Measurements from ENCODE around the gene FSTL3.

GRCh38 chr19:647566-648284 is 28.5 kb upstream of the FSTL3 start:
- TF ChIP-seq CTCF (IDR thresholded peaks at IDR 0.05) (no peak), POLR2A (IDR thresholded peaks at IDR 0.05) (no peak), EP300 (IDR thresholded peaks at IDR 0.05) (no peak)

Measured in tibial nerve (tissue), 4 donors.